Measurements from ENCODE around the gene ADPGK. TPM values are rescaled to one million over a fixed set of nuclear protein-coding genes. Genes with fewer than 3 reads are reported as not detected.

The ADPGK gene
- polyA plus RNA-seq (2013): 81.5 TPM

DNA sequence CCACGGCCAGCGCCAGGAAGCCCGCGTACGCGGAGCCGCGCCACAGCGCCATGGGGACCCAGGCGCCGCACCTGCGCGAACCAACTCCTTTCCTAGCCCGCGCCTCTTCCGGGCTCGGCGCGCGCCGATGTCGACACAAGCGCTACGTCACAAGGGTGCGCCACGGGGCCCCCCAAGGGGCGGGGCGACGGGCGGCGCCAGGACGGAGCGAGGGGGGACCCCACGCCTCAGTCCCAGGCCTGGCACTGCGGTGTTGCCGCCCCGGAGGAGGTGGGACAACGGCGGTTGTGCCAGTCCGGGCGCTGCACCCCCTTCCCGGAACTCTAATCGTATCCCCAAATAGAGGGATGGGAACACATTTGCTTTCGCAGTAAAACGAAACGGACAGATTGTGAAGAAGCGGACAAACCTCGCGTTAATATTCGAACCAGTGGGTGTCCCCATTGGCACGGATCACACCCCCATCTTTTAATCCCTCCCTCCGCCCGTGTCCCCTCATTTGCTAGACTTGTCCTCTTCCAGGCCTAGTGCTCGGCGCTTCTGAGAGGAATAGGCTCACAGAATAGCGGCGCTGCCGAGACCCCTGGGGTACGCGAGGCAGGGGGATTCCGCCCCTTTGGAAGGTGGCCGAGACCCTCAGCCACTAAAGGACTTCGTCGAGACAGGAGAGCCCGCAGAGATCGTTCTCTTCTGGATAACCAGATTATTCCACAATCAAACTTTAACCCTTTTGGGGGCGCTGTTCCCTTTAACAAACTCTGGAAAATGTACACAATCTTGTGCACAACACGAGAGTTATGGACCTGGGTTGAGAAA lies at the start of gene ADPGK:
Gene ADPGK, minus strand, starts transcription at position 119 of the 816 bp plus-strand sequence. Its CDS starts 67 bp downstream, at position 52.
- under 1% methylated on average over 60 of the region's 68 CpGs for WGBS (ENCODE audit: insufficient coverage)
- Histone ChIP-seq H3K9me3 (ENCODE audit: control extremely low read depth in 1 of 5, control insufficient read depth in 4 of 5, insufficient read depth in 2 of 5, low read depth in 1 of 5, low read length in 4 of 5) (no peaks in the 10 kb centered on the region), H3K36me3 (ENCODE audit: control insufficient read depth in 4 of 4, insufficient read depth in 4 of 4, low read length in 3 of 4) (peaks cover 2 to 28% (median 14%) of the 10 kb centered on the region in 4 experiments), H3K27ac (ENCODE audit: insufficient read depth in 1 of 2, low read depth in 1 of 2, low read length in 2 of 2, poor library complexity in 1 of 2, severe bottlenecking in 2 of 2) (peak within 1 kb of the TSS; percentile 87 to 94), H3K4me3 (ENCODE audit: control insufficient read depth in 1 of 7, extremely low read depth in 1 of 7, insufficient read depth in 4 of 7, low read depth in 2 of 7, low read length in 6 of 7) (peak within 1 kb of the TSS; percentile 80 to 100 (median 95)), H3K27me3 (replicated peaks in 2 of 5; ENCODE audit: control insufficient read depth in 4 of 5, insufficient read depth in 5 of 5, low read length in 4 of 5) (peaks cover 0 to 2% (median 0%) of the 10 kb centered on the region in 5 experiments), H3K4me1 (ENCODE audit: control extremely low read depth in 1 of 4, control insufficient read depth in 4 of 4, insufficient read depth in 4 of 4, low read length in 3 of 4) (peaks cover 15 to 36% (median 29%) of the 10 kb centered on the region in 4 experiments)
- CTCF ChIA-PET: interaction anchor here (1.3 to 1.5 kb wide), 2 partner anchors 10 to 298 kb away, joined by 4 to 6 read pairs; no protein-coding TSS in a partner anchor
- POLR2A ChIA-PET: no interaction called here
- DNase-seq: peak; percentile 94 to 98 (median 97)

DNA sequence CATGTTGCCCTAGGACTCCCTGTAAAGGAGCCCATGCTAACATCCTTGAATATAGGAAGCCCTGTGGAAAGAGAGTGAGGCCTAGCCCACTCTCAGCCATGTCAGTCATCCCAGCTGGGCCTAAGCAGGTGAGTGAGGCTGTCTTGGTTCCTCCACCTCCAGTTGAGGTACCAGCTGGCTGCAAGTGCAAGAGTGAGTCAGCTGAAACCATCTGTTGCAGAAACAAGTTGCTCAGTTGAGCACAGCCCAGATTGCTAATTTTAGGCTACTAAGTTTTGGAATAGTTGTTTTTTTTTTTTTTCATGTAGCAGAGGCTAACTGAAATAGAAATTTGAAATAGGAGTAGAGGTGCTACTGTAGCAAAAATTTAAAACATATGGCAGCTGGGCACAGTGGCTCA lies 43.7 kb upstream of the ADPGK start:
- Histone ChIP-seq H3K4me3 (ENCODE audit: control insufficient read depth in 1 of 7, extremely low read depth in 1 of 7, insufficient read depth in 4 of 7, low read depth in 2 of 7, low read length in 6 of 7) (no peak overlapping the region), H3K27me3 (replicated peaks in 2 of 5; ENCODE audit: control insufficient read depth in 4 of 5, insufficient read depth in 5 of 5, low read length in 4 of 5) (peaks cover 0 to 17% (median 13%) of the 10 kb centered on the region in 5 experiments), H3K9me3 (ENCODE audit: control extremely low read depth in 1 of 5, control insufficient read depth in 4 of 5, insufficient read depth in 2 of 5, low read depth in 1 of 5, low read length in 4 of 5) (no peaks in the 10 kb centered on the region), H3K4me1 (ENCODE audit: control extremely low read depth in 1 of 4, control insufficient read depth in 4 of 4, insufficient read depth in 4 of 4, low read length in 3 of 4) (no peaks in the 10 kb centered on the region), H3K36me3 (ENCODE audit: control insufficient read depth in 4 of 4, insufficient read depth in 4 of 4, low read length in 3 of 4) (no peaks in the 10 kb centered on the region), H3K27ac (ENCODE audit: insufficient read depth in 1 of 2, low read depth in 1 of 2, low read length in 2 of 2, poor library complexity in 1 of 2, severe bottlenecking in 2 of 2) (no peak overlapping the region)
- no peak for DNase-seq
- ChIA-PET CTCF (no interaction called here), POLR2A (no interaction called here)

- Histone ChIP-seq H3K4me1 (ENCODE audit: control extremely low read depth in 1 of 4, control insufficient read depth in 4 of 4, insufficient read depth in 4 of 4, low read length in 3 of 4) (no peaks in the 10 kb centered on the region), H3K27me3 (replicated peaks in 2 of 5; ENCODE audit: control insufficient read depth in 4 of 5, insufficient read depth in 5 of 5, low read length in 4 of 5) (peaks cover 0 to 18% (median 11%) of the 10 kb centered on the region in 5 experiments), H3K4me3 (ENCODE audit: control insufficient read depth in 1 of 7, extremely low read depth in 1 of 7, insufficient read depth in 4 of 7, low read depth in 2 of 7, low read length in 6 of 7) (no peak overlapping the region), H3K9me3 (ENCODE audit: control extremely low read depth in 1 of 5, control insufficient read depth in 4 of 5, insufficient read depth in 2 of 5, low read depth in 1 of 5, low read length in 4 of 5) (peaks cover 0 to 4% (median 0%) of the 10 kb centered on the region in 5 experiments), H3K27ac (ENCODE audit: insufficient read depth in 1 of 2, low read depth in 1 of 2, low read length in 2 of 2, poor library complexity in 1 of 2, severe bottlenecking in 2 of 2) (no peak overlapping the region), H3K36me3 (ENCODE audit: control insufficient read depth in 4 of 4, insufficient read depth in 4 of 4, low read length in 3 of 4) (no peaks in the 10 kb centered on the region)
- CTCF ChIA-PET: no interaction called here
- POLR2A ChIA-PET: no interaction called here
- WGBS (ENCODE audit: insufficient coverage): 97% methylated on average over 9 of the region's 9 CpGs
- no peak for DNase-seq
These were observed 43.1 kb upstream of the ADPGK start for GRCh38 chr15:72826611-72827010.

DNA sequence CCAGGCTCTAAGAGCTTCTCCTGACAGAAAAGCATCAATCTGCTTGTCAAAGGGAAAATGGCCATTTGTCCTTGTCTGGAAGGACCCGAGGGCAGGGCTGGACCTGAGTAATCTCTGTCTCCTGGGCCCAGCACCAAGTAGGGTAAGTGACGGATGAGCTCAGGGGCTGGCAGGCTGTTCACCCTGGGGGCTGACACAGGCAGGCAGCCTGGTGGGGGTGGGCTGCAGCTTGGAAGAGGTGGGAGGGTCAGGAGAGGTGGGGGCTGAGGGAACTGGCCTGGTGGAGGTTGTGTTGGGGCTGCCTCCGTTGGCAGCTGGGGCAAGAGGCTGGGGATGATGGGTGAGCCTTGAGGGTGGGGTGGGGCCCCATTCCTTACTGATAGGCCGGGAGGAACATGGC lies 42.3 kb upstream of the ADPGK start:
- Histone ChIP-seq H3K4me3 (ENCODE audit: control insufficient read depth in 1 of 7, extremely low read depth in 1 of 7, insufficient read depth in 4 of 7, low read depth in 2 of 7, low read length in 6 of 7) (no peak overlapping the region), H3K9me3 (ENCODE audit: control extremely low read depth in 1 of 5, control insufficient read depth in 4 of 5, insufficient read depth in 2 of 5, low read depth in 1 of 5, low read length in 4 of 5) (peaks cover 0 to 4% (median 0%) of the 10 kb centered on the region in 5 experiments), H3K4me1 (ENCODE audit: control extremely low read depth in 1 of 4, control insufficient read depth in 4 of 4, insufficient read depth in 4 of 4, low read length in 3 of 4) (no peaks in the 10 kb centered on the region), H3K27ac (ENCODE audit: insufficient read depth in 1 of 2, low read depth in 1 of 2, low read length in 2 of 2, poor library complexity in 1 of 2, severe bottlenecking in 2 of 2) (no peak overlapping the region), H3K36me3 (ENCODE audit: control insufficient read depth in 4 of 4, insufficient read depth in 4 of 4, low read length in 3 of 4) (no peaks in the 10 kb centered on the region), H3K27me3 (replicated peaks in 2 of 5; ENCODE audit: control insufficient read depth in 4 of 5, insufficient read depth in 5 of 5, low read length in 4 of 5) (peaks cover 0 to 21% (median 9%) of the 10 kb centered on the region in 5 experiments)
- 66% methylated on average over 3 of the region's 4 CpGs for WGBS (ENCODE audit: insufficient coverage)
- POLR2A ChIA-PET: no interaction called here
- no peak for DNase-seq
- CTCF ChIA-PET: no interaction called here

- no peak overlapping the region for H3K4me3 ChIP-seq (ENCODE audit: control insufficient read depth in 1 of 7, extremely low read depth in 1 of 7, insufficient read depth in 4 of 7, low read depth in 2 of 7, low read length in 6 of 7)
- ChIA-PET CTCF (no interaction called here), POLR2A (no interaction called here)
- H3K27me3 ChIP-seq (replicated peaks in 2 of 5; ENCODE audit: control insufficient read depth in 4 of 5, insufficient read depth in 5 of 5, low read length in 4 of 5): peaks cover 0 to 20% (median 6%) of the 10 kb centered on the region in 5 experiments
- H3K27ac ChIP-seq (ENCODE audit: insufficient read depth in 1 of 2, low read depth in 1 of 2, low read length in 2 of 2, poor library complexity in 1 of 2, severe bottlenecking in 2 of 2): no peak overlapping the region
- no peaks in the 10 kb centered on the region for H3K36me3 ChIP-seq (ENCODE audit: control insufficient read depth in 4 of 4, insufficient read depth in 4 of 4, low read length in 3 of 4)
- 92% methylated on average over 5 of the region's 7 CpGs for WGBS (ENCODE audit: insufficient coverage)
- no peaks in the 10 kb centered on the region for H3K4me1 ChIP-seq (ENCODE audit: control extremely low read depth in 1 of 4, control insufficient read depth in 4 of 4, insufficient read depth in 4 of 4, low read length in 3 of 4)
- DNase-seq: no peak
- H3K9me3 ChIP-seq (ENCODE audit: control extremely low read depth in 1 of 5, control insufficient read depth in 4 of 5, insufficient read depth in 2 of 5, low read depth in 1 of 5, low read length in 4 of 5): peaks cover 0 to 4% (median 0%) of the 10 kb centered on the region in 5 experiments
These were observed 41.2 kb upstream of the ADPGK start for GRCh38 chr15:72824781-72825180.

DNA sequence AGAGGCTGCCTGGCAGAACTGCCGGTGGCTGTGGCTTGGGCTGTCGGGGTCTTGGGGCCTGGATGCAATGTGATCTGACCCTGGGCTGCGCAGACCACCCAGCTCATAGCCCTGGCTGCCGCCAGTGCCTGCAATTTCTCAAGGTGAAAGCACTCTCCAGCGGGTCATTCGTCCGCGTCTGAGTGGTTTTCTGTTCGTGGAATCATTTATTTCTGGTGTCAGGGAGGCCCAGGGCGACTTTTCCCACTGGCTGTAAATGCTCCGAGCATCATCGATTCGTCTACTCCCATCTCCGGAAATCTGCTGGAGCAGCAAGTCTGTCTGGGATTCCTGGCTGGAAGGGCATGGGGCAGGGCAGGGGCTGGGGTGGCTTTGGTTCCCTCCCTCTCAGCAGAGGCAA lies 40.6 kb upstream of the ADPGK start:
- peaks cover 0 to 18% (median 6%) of the 10 kb centered on the region in 5 experiments for H3K27me3 ChIP-seq (replicated peaks in 2 of 5; ENCODE audit: control insufficient read depth in 4 of 5, insufficient read depth in 5 of 5, low read length in 4 of 5)
- DNase-seq: no peak
- H3K36me3 ChIP-seq (ENCODE audit: control insufficient read depth in 4 of 4, insufficient read depth in 4 of 4, low read length in 3 of 4): no peaks in the 10 kb centered on the region
- H3K4me1 ChIP-seq (ENCODE audit: control extremely low read depth in 1 of 4, control insufficient read depth in 4 of 4, insufficient read depth in 4 of 4, low read length in 3 of 4): no peaks in the 10 kb centered on the region
- no peak overlapping the region for H3K4me3 ChIP-seq (ENCODE audit: control insufficient read depth in 1 of 7, extremely low read depth in 1 of 7, insufficient read depth in 4 of 7, low read depth in 2 of 7, low read length in 6 of 7)
- no peak overlapping the region for H3K27ac ChIP-seq (ENCODE audit: insufficient read depth in 1 of 2, low read depth in 1 of 2, low read length in 2 of 2, poor library complexity in 1 of 2, severe bottlenecking in 2 of 2)
- ChIA-PET CTCF (no interaction called here), POLR2A (no interaction called here)
- H3K9me3 ChIP-seq (ENCODE audit: control extremely low read depth in 1 of 5, control insufficient read depth in 4 of 5, insufficient read depth in 2 of 5, low read depth in 1 of 5, low read length in 4 of 5): peaks cover 0 to 4% (median 0%) of the 10 kb centered on the region in 5 experiments
- 92% methylated on average over 14 of the region's 14 CpGs for WGBS (ENCODE audit: insufficient coverage)

- Histone ChIP-seq H3K27ac (ENCODE audit: insufficient read depth in 1 of 2, low read depth in 1 of 2, low read length in 2 of 2, poor library complexity in 1 of 2, severe bottlenecking in 2 of 2) (no peak overlapping the region), H3K4me1 (ENCODE audit: control extremely low read depth in 1 of 4, control insufficient read depth in 4 of 4, insufficient read depth in 4 of 4, low read length in 3 of 4) (no peaks in the 10 kb centered on the region), H3K36me3 (ENCODE audit: control insufficient read depth in 4 of 4, insufficient read depth in 4 of 4, low read length in 3 of 4) (no peaks in the 10 kb centered on the region), H3K27me3 (replicated peaks in 2 of 5; ENCODE audit: control insufficient read depth in 4 of 5, insufficient read depth in 5 of 5, low read length in 4 of 5) (peaks cover 0 to 17% (median 6%) of the 10 kb centered on the region in 5 experiments), H3K4me3 (ENCODE audit: control insufficient read depth in 1 of 7, extremely low read depth in 1 of 7, insufficient read depth in 4 of 7, low read depth in 2 of 7, low read length in 6 of 7) (no peak overlapping the region), H3K9me3 (ENCODE audit: control extremely low read depth in 1 of 5, control insufficient read depth in 4 of 5, insufficient read depth in 2 of 5, low read depth in 1 of 5, low read length in 4 of 5) (peaks cover 0 to 11% (median 4%) of the 10 kb centered on the region in 5 experiments)
- WGBS (ENCODE audit: insufficient coverage): 80% methylated on average over 1 of the region's 4 CpGs
- POLR2A ChIA-PET: no interaction called here
- CTCF ChIA-PET: no interaction called here
- DNase-seq: no peak
These were observed 36.7 kb upstream of the ADPGK start for GRCh38 chr15:72820278-72820677.
